HG02678 (cell line): Measurements from ENCODE around the gene ZNF44.
"Not testable (repeated sequence)": the region's sequence is repeated elsewhere in the genome, so short reads cannot be mapped to it uniquely, and the experiment has no call there.

ENCODE experiments used
- ATAC-seq: cut with Tn5 transposase; IDR thresholded peaks from one replicate; pipeline ENCODE4 v1.9.1; 2021; ENCODE audit warnings: mild to moderate bottlenecking, moderate library complexity; ENCODE audit not compliant: unreplicated experiment

The ZNF44 gene

GRCh38 chr19:12294249-12295158 lies at the start of gene ZNF44:
ZNF44 (minus strand) TSS chr19:12294883; CDS start chr19:12294694, 189 bp downstream.
- ATAC-seq = peak; percentile 92

- ATAC-seq = peak; percentile 95
Measured at GRCh38 chr19:12333162-12334159, 38.8 kb upstream of the ZNF44 start, which contains the start of gene ZNF563. ZNF563 (minus strand) TSS chr19:12333633; CDS start chr19:12333482, 151 bp downstream.

- peak; percentile 39 for ATAC-seq
Measured at GRCh38 chr19:12331211-12331941, 36.7 kb upstream of the ZNF44 start.

- ATAC-seq = no peak
Measured at GRCh38 chr19:12330340-12330739, 35.7 kb upstream of the ZNF44 start.

GRCh38 chr19:12325690-12326089 lies 31.0 kb upstream of the ZNF44 start:
- ATAC-seq = no peak

GRCh38 chr19:12318782-12319413 lies 24.2 kb upstream of the ZNF44 start:
- ATAC-seq = no peak

- ATAC-seq = no peak
Measured at GRCh38 chr19:12314553-12314952, 19.9 kb upstream of the ZNF44 start.

GRCh38 chr19:12308891-12309290 lies 14.2 kb upstream of the ZNF44 start:
- ATAC-seq = not testable (repeated sequence)

GRCh38 chr19:12295191-12295590 lies 508 bp upstream of the ZNF44 start:
- peak; percentile 9 for ATAC-seq

- peak; percentile 46 for ATAC-seq
Measured at GRCh38 chr19:12293777-12294248, 870 bp downstream of the ZNF44 start.

- no peak for ATAC-seq
Measured at GRCh38 chr19:12289790-12290065, 5.0 kb downstream of the ZNF44 start.

GRCh38 chr19:12287958-12288500 lies 6.7 kb downstream of the ZNF44 start:
- ATAC-seq = no peak

- no peak for ATAC-seq
Measured at GRCh38 chr19:12284631-12285030, 10.1 kb downstream of the ZNF44 start.

GRCh38 chr19:12284226-12284625 lies 10.5 kb downstream of the ZNF44 start:
- ATAC-seq = no peak

- no peak for ATAC-seq
Measured at GRCh38 chr19:12278713-12279112, 16.0 kb downstream of the ZNF44 start.

GRCh38 chr19:12272980-12273901 lies 21.4 kb downstream of the ZNF44 start:
- ATAC-seq = no peak

GRCh38 chr19:12272386-12272785 lies 22.3 kb downstream of the ZNF44 start:
- ATAC-seq = no peak

- ATAC-seq = no peak
Measured at GRCh38 chr19:12270854-12271253, 23.8 kb downstream of the ZNF44 start.
